Measurements from ENCODE around the gene ARHGAP15.

The ARHGAP15 gene

GRCh38 chr2:143793381-143793780 lies 664.2 kb downstream of the ARHGAP15 start:
- no peak overlapping the region for H3K27ac Mint-ChIP-seq
- peaks cover 9% of the 10 kb centered on the region for H3K27me3 Mint-ChIP-seq
- H3K36me3 Mint-ChIP-seq: no peaks in the 10 kb centered on the region
- no peak overlapping the region for H3K4me3 Mint-ChIP-seq
- CTCF ChIA-PET: no interaction called here
- DNase-seq: no peak
- no peaks in the 10 kb centered on the region for H3K4me1 Mint-ChIP-seq
- H3K9me3 Mint-ChIP-seq: no peaks in the 10 kb centered on the region

DNA sequence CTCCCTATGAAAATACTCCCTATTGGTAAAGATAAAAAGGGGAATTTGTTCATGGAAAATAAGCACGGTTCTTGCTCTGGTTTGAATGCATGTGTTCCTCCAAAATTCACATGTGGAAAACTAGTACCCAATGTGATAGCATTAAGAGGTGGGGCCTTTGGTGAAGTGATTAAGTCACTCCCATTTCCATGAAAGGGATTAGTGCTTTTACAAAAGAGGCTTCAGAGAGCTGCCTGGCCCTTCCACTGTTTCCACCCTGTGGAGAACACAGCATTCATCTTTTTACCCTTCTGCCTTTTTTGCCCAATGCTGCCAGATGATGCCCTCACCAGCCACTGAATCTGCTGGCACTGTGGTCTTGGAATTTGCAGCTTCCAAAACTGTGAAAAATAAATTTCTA lies 666.8 kb downstream of the ARHGAP15 start:
- Mint-ChIP-seq H3K27ac (no peak overlapping the region), H3K27me3 (no peaks in the 10 kb centered on the region), H3K4me3 (no peak overlapping the region), H3K36me3 (no peaks in the 10 kb centered on the region), H3K4me1 (no peaks in the 10 kb centered on the region), H3K9me3 (no peaks in the 10 kb centered on the region)
- CTCF ChIA-PET: no interaction called here
- no peak for DNase-seq

- no peak for DNase-seq
- CTCF ChIA-PET: no interaction called here
- Mint-ChIP-seq H3K4me3 (no peak overlapping the region), H3K27me3 (peaks cover 6% of the 10 kb centered on the region), H3K4me1 (peaks cover 5% of the 10 kb centered on the region), H3K9me3 (no peaks in the 10 kb centered on the region), H3K27ac (no peak overlapping the region), H3K36me3 (no peaks in the 10 kb centered on the region)
Observed at GRCh38 chr2:143801561-143801960, 672.3 kb downstream of the ARHGAP15 start.

DNA sequence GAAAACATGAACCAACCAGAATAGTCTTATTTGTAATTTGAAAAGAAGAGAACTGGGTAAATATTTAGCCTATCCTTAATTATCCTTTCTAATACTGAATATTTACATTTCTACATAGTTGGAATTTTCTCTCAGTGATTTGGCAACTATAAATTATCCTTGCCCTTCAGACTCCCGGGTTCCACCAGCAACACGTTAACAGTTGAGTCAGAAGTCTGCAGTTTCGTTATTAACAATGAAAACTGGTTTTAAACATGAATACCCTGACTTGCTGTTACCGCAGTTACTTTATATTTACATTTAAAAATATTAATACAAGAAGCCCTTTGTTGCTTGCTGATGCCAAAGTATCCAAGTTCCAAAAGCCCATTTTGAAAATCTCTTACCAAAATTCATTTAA lies 673.0 kb downstream of the ARHGAP15 start:
- CTCF ChIA-PET: no interaction called here
- H3K36me3 Mint-ChIP-seq: no peaks in the 10 kb centered on the region
- DNase-seq: no peak
- H3K4me1 Mint-ChIP-seq: peaks cover 5% of the 10 kb centered on the region
- no peak overlapping the region for H3K4me3 Mint-ChIP-seq
- no peak overlapping the region for H3K27ac Mint-ChIP-seq
- H3K27me3 Mint-ChIP-seq: peaks cover 6% of the 10 kb centered on the region
- H3K9me3 Mint-ChIP-seq: no peaks in the 10 kb centered on the region

GRCh38 chr2:143802871-143803650 lies 673.8 kb downstream of the ARHGAP15 start:
- H3K4me3 Mint-ChIP-seq: no peak overlapping the region
- peaks cover 5% of the 10 kb centered on the region for H3K4me1 Mint-ChIP-seq
- peaks cover 6% of the 10 kb centered on the region for H3K27me3 Mint-ChIP-seq
- H3K27ac Mint-ChIP-seq: peak overlapping the region; percentile 55
- no peak for DNase-seq
- H3K36me3 Mint-ChIP-seq: no peaks in the 10 kb centered on the region
- H3K9me3 Mint-ChIP-seq: no peaks in the 10 kb centered on the region
- CTCF ChIA-PET: interaction anchor here (0.7 kb wide), 1 partner anchor 22 kb away, joined by 3 read pairs; no protein-coding TSS in a partner anchor

GRCh38 chr2:143803936-143804335 lies 674.7 kb downstream of the ARHGAP15 start:
- Mint-ChIP-seq H3K27ac (no peak overlapping the region), H3K9me3 (no peaks in the 10 kb centered on the region), H3K27me3 (peaks cover 6% of the 10 kb centered on the region), H3K36me3 (no peaks in the 10 kb centered on the region), H3K4me1 (peaks cover 5% of the 10 kb centered on the region), H3K4me3 (no peak overlapping the region)
- CTCF ChIA-PET: interaction anchor here (0.6 kb wide), 1 partner anchor 13 kb away, joined by 3 read pairs; no protein-coding TSS in a partner anchor
- DNase-seq: no peak

DNA sequence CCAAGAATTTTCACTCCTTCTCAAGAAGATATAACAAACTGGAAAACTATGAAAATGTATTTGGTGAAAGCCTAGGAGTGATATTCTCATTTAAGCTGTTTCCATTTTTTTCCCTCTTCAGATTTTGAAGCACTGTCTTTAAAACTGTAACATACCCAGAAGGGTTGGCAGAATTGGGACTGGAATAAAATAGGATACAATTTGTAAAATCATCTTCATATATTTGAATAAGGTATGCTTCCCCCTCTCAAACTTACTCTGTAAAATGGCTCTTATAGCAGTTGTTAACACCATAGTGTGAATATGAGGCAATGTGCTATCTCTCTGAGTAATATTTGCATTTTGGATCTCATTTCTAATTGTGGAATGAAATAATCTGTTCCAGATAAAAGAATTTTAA lies 676.4 kb downstream of the ARHGAP15 start:
- Mint-ChIP-seq H3K27ac (no peak overlapping the region), H3K27me3 (peaks cover 15% of the 10 kb centered on the region), H3K9me3 (no peaks in the 10 kb centered on the region), H3K4me1 (peaks cover 5% of the 10 kb centered on the region), H3K36me3 (no peaks in the 10 kb centered on the region), H3K4me3 (no peak overlapping the region)
- CTCF ChIA-PET: no interaction called here
- no peak for DNase-seq

- no peaks in the 10 kb centered on the region for H3K9me3 Mint-ChIP-seq
- CTCF ChIA-PET: interaction anchor here (0.5 kb wide), 1 partner anchor 64 kb away, joined by 3 read pairs; no protein-coding TSS in a partner anchor
- peaks cover 5% of the 10 kb centered on the region for H3K4me1 Mint-ChIP-seq
- peaks cover 15% of the 10 kb centered on the region for H3K27me3 Mint-ChIP-seq
- H3K4me3 Mint-ChIP-seq: no peak overlapping the region
- no peak overlapping the region for H3K27ac Mint-ChIP-seq
- no peaks in the 10 kb centered on the region for H3K36me3 Mint-ChIP-seq
- DNase-seq: no peak
Observed at GRCh38 chr2:143807192-143807591, 678.0 kb downstream of the ARHGAP15 start.

GRCh38 chr2:143807671-143808070 lies 678.5 kb downstream of the ARHGAP15 start:
- Mint-ChIP-seq H3K4me3 (no peak overlapping the region), H3K4me1 (peaks cover 5% of the 10 kb centered on the region), H3K27ac (no peak overlapping the region), H3K27me3 (peaks cover 15% of the 10 kb centered on the region), H3K36me3 (no peaks in the 10 kb centered on the region), H3K9me3 (no peaks in the 10 kb centered on the region)
- CTCF ChIA-PET: interaction anchor here (0.5 kb wide), 1 partner anchor 64 kb away, joined by 3 read pairs; no protein-coding TSS in a partner anchor
- no peak for DNase-seq

GRCh38 chr2:143808166-143808565 lies 678.9 kb downstream of the ARHGAP15 start:
- DNase-seq: no peak
- Mint-ChIP-seq H3K36me3 (no peaks in the 10 kb centered on the region), H3K4me1 (peaks cover 2% of the 10 kb centered on the region), H3K27me3 (peaks cover 15% of the 10 kb centered on the region), H3K4me3 (no peak overlapping the region), H3K9me3 (no peaks in the 10 kb centered on the region), H3K27ac (no peak overlapping the region)
- CTCF ChIA-PET: no interaction called here

DNA sequence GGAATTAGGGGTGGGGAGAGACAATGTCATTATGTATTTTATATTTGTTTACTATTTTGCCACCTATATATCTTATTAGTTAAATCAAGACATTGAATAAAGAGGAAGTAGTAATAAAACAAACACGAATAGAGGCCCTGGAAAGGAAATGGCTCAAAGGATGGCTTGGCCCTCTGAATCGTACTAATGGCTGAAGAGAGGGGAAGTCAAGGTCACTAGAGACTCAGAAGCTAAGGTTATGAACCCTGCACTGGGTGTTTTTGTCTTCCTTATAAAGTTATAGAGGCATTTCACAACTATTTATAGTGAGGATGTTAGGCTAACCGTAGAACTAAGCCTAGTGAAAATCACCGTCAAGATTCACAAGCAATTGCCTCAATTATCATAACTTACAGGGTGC lies 685.9 kb downstream of the ARHGAP15 start:
- peaks cover 7% of the 10 kb centered on the region for H3K27me3 Mint-ChIP-seq
- H3K4me3 Mint-ChIP-seq: no peak overlapping the region
- no peaks in the 10 kb centered on the region for H3K36me3 Mint-ChIP-seq
- CTCF ChIA-PET: no interaction called here
- H3K27ac Mint-ChIP-seq: no peak overlapping the region
- no peaks in the 10 kb centered on the region for H3K9me3 Mint-ChIP-seq
- no peaks in the 10 kb centered on the region for H3K4me1 Mint-ChIP-seq
- DNase-seq: no peak

DNA sequence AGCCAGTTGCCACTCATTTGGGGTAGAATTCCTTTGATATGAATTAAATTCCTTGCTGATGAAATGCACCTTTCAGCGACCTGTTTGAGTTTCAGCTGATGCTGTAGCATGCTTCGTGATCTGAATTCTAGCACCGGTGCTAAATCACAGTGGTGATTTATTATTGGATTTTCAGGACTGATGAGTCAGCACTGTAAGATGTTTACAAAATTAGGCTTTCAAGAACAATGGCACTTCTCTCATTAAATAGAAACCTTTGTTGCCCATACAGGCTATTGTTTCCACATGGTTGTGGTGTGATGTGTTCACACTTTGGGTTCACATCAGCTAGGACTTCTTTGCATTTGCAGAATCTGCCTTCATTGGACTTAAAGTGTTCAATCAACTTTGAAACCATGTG lies 687.7 kb downstream of the ARHGAP15 start:
- Mint-ChIP-seq H3K9me3 (no peaks in the 10 kb centered on the region), H3K27ac (no peak overlapping the region), H3K4me3 (no peak overlapping the region)

More for the DNA sequence above, 687.7 kb downstream of the ARHGAP15 start:
- Mint-ChIP-seq H3K27me3 (peaks cover 4% of the 10 kb centered on the region), H3K4me1 (no peaks in the 10 kb centered on the region), H3K36me3 (no peaks in the 10 kb centered on the region)
- CTCF ChIA-PET: no interaction called here
- DNase-seq: no peak

All from activated naive CD4-positive, alpha-beta T cell treated with anti-CD3 and anti-CD28 coated beads, Interleukin-2, amount 10 ng/mL, durations not matched to agents 7 days and 5 days (primary cell).